HepG2 (cell line): ENCODE measurements around the gene SCMH1. TPM values are rescaled to one million over a fixed set of nuclear protein-coding genes. Genes with fewer than 3 reads are reported as not detected.

Experiments
- ATAC-seq: fragments of 200-7000 bp; cut with Tn5 transposase; 3 replicates; pipeline ENCODE4 v1.9.1; 2020; ENCODE audit warnings: mild to moderate bottlenecking, moderate library complexity
- BruUV-seq: library from RNA; stranded (reverse); fragments of 400-500 nt; replicated peaks from 2 replicates; lab custom pipeline; 2021; lab: Mats Ljungman, UMichigan
- CTCF ChIA-PET: fragments of 300-600 bp; formaldehyde crosslinking; extraction: SDS; loops from one replicate; lab custom pipeline; 2021; ENCODE audit warnings: low total read pairs, inconsistent platforms, low intra/inter-chr PET ratio; lab: Yijun Ruan, JAX
- POLR2A ChIA-PET: fragments of 350-600 bp; sonication (Branson Sonifier 250); formaldehyde crosslinking; loops from one replicate; lab custom pipeline; 2020; ENCODE audit warnings: antibody characterized with exemption, inconsistent platforms; lab: Yijun Ruan, JAX
- DNase-seq: peaks from one replicate; pipeline ENCODE4 v3.0.0-alpha.2; 2015; ENCODE audit warnings: low spot score
- FAIRE-seq: peaks from 3 replicates; lab custom pipeline; 2011; peaks lifted over from hg19 to GRCh38; lab: Jason Lieb, UNC
- H2AFZ ChIP-seq: one replicate; pipeline ENCODE4 v1.6.1; 2011; ENCODE audit warnings: low read length, inconsistent platforms
- H3K27ac ChIP-seq: fragments of 300-600 bp; 3 replicates; pipeline ENCODE4 v1.8.0; 2011; ENCODE audit warnings: mixed run types, mild to moderate bottlenecking, mixed read lengths, low read length, inconsistent platforms; ENCODE audit not compliant: insufficient read depth; ENCODE audit errors: extremely low read length
- H3K27me3 ChIP-seq, 2 experiments: fragments of 200-600 bp in 1 of 2; 2 replicates in 1 of 2; 3 replicates in 1 of 2; pipeline versions ENCODE4 v1.6.0 to v1.8.0; 2011; ENCODE audit warnings: low read length in 2 of 2, mild to moderate bottlenecking in 2 of 2, moderate library complexity in 2 of 2, inconsistent platforms in 1 of 2; ENCODE audit not compliant: insufficient read depth in 2 of 2, control insufficient read depth in 1 of 2
- H3K36me3 ChIP-seq, 2 experiments: fragments of 200-600 bp in 1 of 2; replicated peaks in 1 of 2; 2 replicates in 1 of 2; 3 replicates in 1 of 2; pipeline versions ENCODE4 v1.5.1 to v1.8.0; 2011; ENCODE audit warnings: low read length in 2 of 2, inconsistent platforms in 1 of 2; ENCODE audit not compliant: insufficient read depth in 2 of 2, control insufficient read depth in 1 of 2
- H3K4me1 ChIP-seq: 2 replicates; pipeline ENCODE4 v1.5.1; 2012; ENCODE audit warnings: low read length, inconsistent platforms; ENCODE audit not compliant: insufficient read depth
- H3K4me2 ChIP-seq: 2 replicates; pipeline ENCODE4 v1.6.0; 2011; ENCODE audit warnings: low read depth, low read length, inconsistent platforms
- H3K4me3 ChIP-seq, 3 experiments: fragments of 200-600 bp in 1 of 3; sonication (generic), shearing (Covaris generic) in 1 of 3; replicated peaks in 1 of 3; 2 replicates each; pipeline ENCODE4 v1.5.1; 2011 to 2016; ENCODE audit warnings: low read length in 3 of 3, inconsistent platforms in 2 of 3, low read depth in 2 of 3, mild to moderate bottlenecking in 2 of 3, control low read depth in 1 of 3, mixed read lengths in 1 of 3; ENCODE audit not compliant: insufficient read depth in 1 of 3
- H3K79me2 ChIP-seq: one replicate; pipeline ENCODE4 v1.6.1; 2011; ENCODE audit warnings: low read length, inconsistent platforms; ENCODE audit not compliant: insufficient read depth
- H3K9ac ChIP-seq: 2 replicates; pipeline ENCODE4 v1.6.0; 2011; ENCODE audit warnings: mild to moderate bottlenecking, low read depth, low read length, inconsistent platforms; ENCODE audit not compliant: insufficient read depth
- H3K9me3 ChIP-seq: 2 replicates; pipeline ENCODE4 v1.5.1; 2012; ENCODE audit warnings: mild to moderate bottlenecking, low read length
- H4K20me1 ChIP-seq: 2 replicates; pipeline ENCODE4 v1.6.0; 2011; ENCODE audit warnings: inconsistent platforms, mild to moderate bottlenecking, low read length, moderate library complexity; ENCODE audit not compliant: insufficient read depth
- ARNTL ChIP-seq: sonication (generic); formaldehyde crosslinking; IDR thresholded peaks from 2 replicates; pipeline ENCODE4 v1.4.0; 2020; ENCODE audit warnings: mild to moderate bottlenecking, missing genetic modification reagents
- EEA1 ChIP-seq: sonication (generic); formaldehyde crosslinking; IDR thresholded peaks from 2 replicates; pipeline ENCODE4 v1.5.1; 2020; ENCODE audit warnings: mild to moderate bottlenecking, missing genetic modification reagents, borderline replicate concordance
- KDM2A ChIP-seq: sonication (generic); formaldehyde crosslinking; IDR thresholded peaks from 2 replicates; pipeline ENCODE4 v1.4.0; 2020; ENCODE audit warnings: low read depth, missing genetic modification reagents, borderline replicate concordance
- LBX2 ChIP-seq: sonication (generic); formaldehyde crosslinking; IDR thresholded peaks from 2 replicates; pipeline ENCODE4 v1.5.0; 2020; ENCODE audit warnings: missing genetic modification reagents, mild to moderate bottlenecking, borderline replicate concordance
- MIXL1 ChIP-seq: IDR thresholded peaks from 2 replicates; pipeline ENCODE4 v1.6.1; 2016
- NR2F6 ChIP-seq, 2 experiments: IDR thresholded peaks; 2 replicates each; pipeline ENCODE4 v1.6.1; 2016; ENCODE audit warnings: antibody characterized with exemption in 1 of 2, mild to moderate bottlenecking in 1 of 2
- THAP7 ChIP-seq: sonication (generic); formaldehyde crosslinking; IDR thresholded peaks from 2 replicates; pipeline ENCODE4 v1.8.1; 2023; ENCODE audit warnings: mild to moderate bottlenecking, missing genetic modification reagents
- ZBTB42 ChIP-seq: sonication (generic); formaldehyde crosslinking; IDR thresholded peaks from 2 replicates; pipeline ENCODE4 v1.5.0; 2020; ENCODE audit warnings: mild to moderate bottlenecking, missing genetic modification reagents
- ZFYVE20 ChIP-seq: sonication (generic); formaldehyde crosslinking; IDR thresholded peaks from 2 replicates; pipeline ENCODE4 v1.8.0; 2023; ENCODE audit warnings: low read depth, mild to moderate bottlenecking, moderate library complexity, missing genetic modification reagents, borderline replicate concordance
- ZHX1 ChIP-seq: sonication (generic); formaldehyde crosslinking; IDR thresholded peaks from 2 replicates; pipeline ENCODE4 v1.8.1; 2022; ENCODE audit warnings: low read depth, mild to moderate bottlenecking, missing genetic modification reagents
- ZNF232 ChIP-seq: sonication (generic); formaldehyde crosslinking; IDR thresholded peaks from 2 replicates; pipeline ENCODE4 v1.4.0; 2020; ENCODE audit warnings: missing genetic modification reagents, borderline replicate concordance
- ZNF564 ChIP-seq: sonication (generic); formaldehyde crosslinking; IDR thresholded peaks from 2 replicates; pipeline ENCODE4 v1.8.1; 2023; ENCODE audit warnings: mild to moderate bottlenecking, missing genetic modification reagents
- ZSCAN21 ChIP-seq: sonication (generic); formaldehyde crosslinking; IDR thresholded peaks from 2 replicates; pipeline ENCODE4 v1.8.0; 2022; ENCODE audit warnings: mild to moderate bottlenecking, missing genetic modification reagents, moderate library complexity, borderline replicate concordance
- ZSCAN25 ChIP-seq: sonication (generic); formaldehyde crosslinking; IDR thresholded peaks from 2 replicates; pipeline ENCODE4 v1.8.0; 2022; ENCODE audit warnings: mild to moderate bottlenecking, missing genetic modification reagents
- ZXDC ChIP-seq: sonication (generic); formaldehyde crosslinking; IDR thresholded peaks from 2 replicates; pipeline ENCODE4 v1.5.0; 2020; ENCODE audit warnings: mild to moderate bottlenecking, missing genetic modification reagents
- in situ Hi-C: cut with HindIII; loops from 2 replicates; pipeline ENCODE4 v1.10.0; 2017; ENCODE audit warnings: low pct_unique_long_range_greater_than_20kb; ENCODE audit not compliant: extremely low pct_ligation_motif_present
- intact Hi-C: fragments of 100-400 bp; cut with micrococcal nuclease; formaldehyde crosslinking; loops from one replicate; pipeline ENCODE4 v1.10.0; 2022; ENCODE audit not compliant: unreplicated experiment
- polyA plus RNA-seq, 8 experiments: library from polyadenylated mRNA; depleted of rRNA in 3 of 8; stranded (reverse) in 7 of 8; unstranded in 1 of 8; fragments of >200 nt; fragmentation: Illumina TruSeq in 4 of 8; extraction: Trizol in 4 of 8; gene quantifications; 2 replicates each; pipeline versions ENCODE4 v1.2.1 to v1.2.3, GENCODE V29; 2011 to 2016; ENCODE audit warnings: low read depth in 4 of 8, missing spikeins in 1 of 8, mixed read lengths in 1 of 8; ENCODE audit not compliant: insufficient read depth in 1 of 8
- total RNA-seq, 5 experiments: library from RNA; depleted of rRNA; stranded (reverse); fragments of >200 nt; fragmentation: Illumina TruSeq; extraction: Trizol; gene quantifications; 2 replicates each; pipeline ENCODE4 v1.2.3, GENCODE V29; 2016; ENCODE audit warnings: low read depth in 1 of 5

The SCMH1 gene
- total and polyA plus RNA-seq, 2 of the 13 experiments (the other 11 are each of a cell fraction or from before 2014, with no cell fraction given): 41.8 to 52.6 TPM

- TF ChIP-seq ZSCAN21 (CRISPR knock-in tag) (no peak), THAP7 (CRISPR knock-in tag) (0 out of 2 replicates have a peak, but pooled peaks have one; percentile 52), ARNTL (CRISPR knock-in tag) (no peak), ZNF232 (CRISPR knock-in tag) (peak; percentile 57; the same call in 1 of the 2 replicates), ZXDC (CRISPR knock-in tag) (0 out of 2 replicates have a peak, but pooled peaks have one; percentile 30), ZFYVE20 (0 out of 2 replicates have a peak, but pooled peaks have one; percentile 43)
These were observed 1.2 kb downstream of the SCMH1 start (continued) for GRCh38 chr1:41240781-41241353.

GRCh38 chr1:41239988-41240610 is 2.0 kb downstream of the SCMH1 start:
- intact Hi-C loops: loop anchor here (2.0 to 10.0 kb wide), 3 partner anchors 85 to 209 kb away; no protein-coding TSS in a partner anchor
- no TSS peak for BruUV-seq
- no peak for TF ChIP-seq ZBTB42 (CRISPR knock-in tag)
- TF ChIP-seq ZHX1 (CRISPR knock-in tag): no peak
- peak; percentile 64; the same call in 1 of the 2 replicates for TF ChIP-seq ZNF564 (CRISPR knock-in tag)
- 0 out of 2 replicates have a peak, but pooled peaks have one; percentile 28 for TF ChIP-seq ZSCAN25 (CRISPR knock-in tag)
- TF ChIP-seq KDM2A: no peak
- no peak for TF ChIP-seq LBX2 (CRISPR knock-in tag)
- peak; percentile 84 for TF ChIP-seq MIXL1 (CRISPR knock-in tag)
- TF ChIP-seq NR2F6 (IDR thresholded peaks at IDR 0.05): peak; percentile 95
- TF ChIP-seq NR2F6 (CRISPR knock-in tag; IDR thresholded peaks at IDR 0.05): peak; percentile 85
- no peak for TF ChIP-seq EEA1 (CRISPR knock-in tag)

More at GRCh38 chr1:41239988-41240610, 2.0 kb downstream of the SCMH1 start:
- Histone ChIP-seq H3K27ac (peak overlapping the region; percentile 89), H3K4me1 (peaks cover 73% of the 10 kb centered on the region), H3K36me3 (no peaks in the 10 kb centered on the region), H2AFZ (no peak overlapping the region), H3K9ac (peak overlapping the region; percentile 89), H3K4me2 (peak overlapping the region; percentile 77), H4K20me1 (peaks cover 23% of the 10 kb centered on the region), H3K4me3 (peak overlapping the region in 2 of 3 experiments; percentile 54 to 76; a peak in 3 of 6 replicates), H3K9me3 (no peaks in the 10 kb centered on the region), H3K79me2 (peaks cover 41% of the 10 kb centered on the region), H3K27me3 (no peaks in the 10 kb centered on the region)
- in situ Hi-C loops: no loop called here
- ATAC-seq (peak; percentile 78), FAIRE-seq (peak; percentile 78), DNase-seq (peak; percentile 99)
- ChIA-PET POLR2A (interaction anchor here (1.2 kb wide), 1 partner anchor 130 kb away, joined by 4 read pairs; no protein-coding TSS in a partner anchor), CTCF (no interaction called here)
